Esophagus squamous epithelium (tissue), 5 donors: ENCODE results near the gene GNB1L. TPM values are rescaled to one million over a fixed set of nuclear protein-coding genes. Genes with fewer than 3 reads are reported as not detected.

Experiments used
- DNase-seq: peaks from one replicate; lab custom pipeline; 2025; lab: John Stamatoyannopoulos, UW
- H3K27ac ChIP-seq, 4 donors: fragments of 200-600 bp; sonication (generic); one replicate each; pipeline ENCODE4 v1.5.1; 2016 to 2019; ENCODE audit warnings: mild to moderate bottlenecking in 1 of 4
- H3K27me3 ChIP-seq, 4 donors: fragments of 200-600 bp; sonication (generic); 1 replicate in 3 of 4; 2 replicates in 1 of 4; pipeline versions ENCODE4 v1.5.1 to v1.6.0; 2017 to 2021; ENCODE audit warnings: antibody characterized with exemption in 1 of 4
- H3K36me3 ChIP-seq, 3 donors: fragments of 200-600 bp; sonication (generic); one replicate each; pipeline ENCODE4 v1.5.1; 2016 to 2019
- H3K4me1 ChIP-seq, 3 donors: fragments of 200-600 bp; sonication (generic); one replicate each; pipeline ENCODE4 v1.5.1; 2017 to 2019
- H3K4me3 ChIP-seq, 4 donors: fragments of 200-600 bp; sonication (generic); 1 replicate in 3 of 4; 2 replicates in 1 of 4; pipeline ENCODE4 v1.5.1; 2016 to 2019; ENCODE audit warnings: mild to moderate bottlenecking in 2 of 4, moderate library complexity in 1 of 4
- H3K9me3 ChIP-seq, 3 donors: fragments of 200-600 bp; sonication (generic); one replicate each; pipeline ENCODE4 v1.5.1; 2016 to 2019
- CTCF ChIP-seq, 6 experiments: fragments of 450-650 bp in 4 of 6; fragments of 200-600 bp in 2 of 6; sonication (generic) in 2 of 6; IDR thresholded peaks; one replicate each; pipeline ENCODE4 v1.5.1; 2016 to 2019; ENCODE audit warnings: antibody characterized with exemption in 6 of 6, mild to moderate bottlenecking in 4 of 6, moderate library complexity in 4 of 6
- POLR2A ChIP-seq, 4 donors: fragments of 450-650 bp; IDR thresholded peaks; one replicate each; pipeline ENCODE4 v1.6.1; 2017; ENCODE audit warnings: antibody characterized with exemption in 4 of 4, mild to moderate bottlenecking in 4 of 4, moderate library complexity in 3 of 4
- WGBS, 2 donors: methylation state at CpG; one replicate each; pipeline ENCODE4 v1.1.5; 2018; 5-methylcytosine and 5-hydroxymethylcytosine counted together
- intact Hi-C: fragments of 100-400 bp; cut with DNase I; formaldehyde crosslinking; loops from one replicate; pipeline ENCODE4 v1.15.0; 2022
- total RNA-seq, 4 donors: library from RNA; depleted of rRNA; stranded (reverse); fragments of >200 nt; gene quantifications; one replicate each; pipeline ENCODE4 v1.1.0, GENCODE V29; 2016
- donor health status: DM: yes; HTN: yes; CAD: no.

The GNB1L gene
- total RNA-seq, 4 donors from 2014 or later: 5.7 to 8.5 (median 6.4) TPM

- 100% methylated on average over 1 of the region's 17 CpGs; no CpG with 5 or more reads in 1 of the 2 donors for WGBS, 2 donors
Measured at GRCh38 chr22:19764299-19764593, 90.4 kb downstream of the GNB1L start.

GRCh38 chr22:19763458-19764298 lies 91.0 kb downstream of the GNB1L start:
- Histone ChIP-seq H3K27me3 (peaks cover 0 to 99% (median 9%) of the 10 kb centered on the region in 4 donors), H3K4me3 (no peak overlapping the region), H3K36me3 (no peaks in the 10 kb centered on the region), H3K27ac (no peak overlapping the region), H3K9me3 (no peaks in the 10 kb centered on the region), H3K4me1 (peaks cover 15 to 59% (median 30%) of the 10 kb centered on the region in 3 donors)
- intact Hi-C loops: no loop called here
- WGBS, 2 donors: 89 to 95% methylated on average over 7 to 8 of the region's 39 CpGs
- TF ChIP-seq POLR2A (IDR thresholded peaks at IDR 0.05): no peak
- no peak for TF ChIP-seq CTCF (IDR thresholded peaks at IDR 0.05)
- no peak for DNase-seq

More at GRCh38 chr22:19764299-19764593, 90.4 kb downstream of the GNB1L start:
- Histone ChIP-seq H3K27me3 (peaks cover 0 to 98% (median 9%) of the 10 kb centered on the region in 4 donors), H3K27ac (no peak overlapping the region), H3K4me1 (peaks cover 15 to 54% (median 26%) of the 10 kb centered on the region in 3 donors), H3K4me3 (no peak overlapping the region), H3K36me3 (no peaks in the 10 kb centered on the region), H3K9me3 (no peaks in the 10 kb centered on the region)
- no peak for TF ChIP-seq CTCF (IDR thresholded peaks at IDR 0.05)
- TF ChIP-seq POLR2A (IDR thresholded peaks at IDR 0.05): no peak
- intact Hi-C loops: no loop called here
- DNase-seq: no peak

GRCh38 chr22:19762568-19763457 lies 91.9 kb downstream of the GNB1L start:
- DNase-seq: no peak
- H3K9me3 ChIP-seq: no peaks in the 10 kb centered on the region
- H3K36me3 ChIP-seq: no peaks in the 10 kb centered on the region
- WGBS, 2 donors: 91 to 95% methylated on average over 18 to 21 of the region's 34 CpGs
- no peak overlapping the region for H3K27ac ChIP-seq
- no peak for TF ChIP-seq POLR2A (IDR thresholded peaks at IDR 0.05)
- no peak for TF ChIP-seq CTCF (IDR thresholded peaks at IDR 0.05)
- H3K4me3 ChIP-seq: peak overlapping the region in 1 of 4 donors; percentile 39
- intact Hi-C loops: no loop called here
- H3K4me1 ChIP-seq: peaks cover 15 to 55% (median 30%) of the 10 kb centered on the region in 3 donors
- H3K27me3 ChIP-seq: peaks cover 0 to 99% (median 9%) of the 10 kb centered on the region in 4 donors

GRCh38 chr22:19761725-19762567 lies 92.7 kb downstream of the GNB1L start:
- Histone ChIP-seq H3K4me1 (peaks cover 11 to 53% (median 33%) of the 10 kb centered on the region in 3 donors), H3K27me3 (peaks cover 0 to 99% (median 8%) of the 10 kb centered on the region in 4 donors), H3K27ac (peak overlapping the region in 2 of 4 donors; percentile 5 to 13), H3K9me3 (no peaks in the 10 kb centered on the region), H3K4me3 (peak overlapping the region in 2 of 4 donors; percentile 39 to 57), H3K36me3 (no peaks in the 10 kb centered on the region)
- 75 to 81% methylated on average over 20 to 21 of the region's 33 CpGs for WGBS, 2 donors
- intact Hi-C loops: no loop called here
- TF ChIP-seq CTCF (IDR thresholded peaks at IDR 0.05) (no peak), POLR2A (IDR thresholded peaks at IDR 0.05) (no peak)
- no peak for DNase-seq
